ENCODE results near the gene FAM149B1.

Gene FAM149B1

GRCh38 chr10:73210395-73211105 lies 42.6 kb downstream of the FAM149B1 start:
- Histone ChIP-seq H3K9ac (ENCODE audit: low read depth, low read length) (no peak overlapping the region), H3K27me3 (ENCODE audit: control insufficient read depth, insufficient read depth, low read length) (no peaks in the 10 kb centered on the region), H3K9me3 (ENCODE audit: control insufficient read depth, insufficient read depth, low read length) (peaks cover 16% of the 10 kb centered on the region), H3K27ac (ENCODE audit: low read depth, low read length) (no peak overlapping the region), H3K36me3 (ENCODE audit: control insufficient read depth, insufficient read depth, low read length) (peaks cover 13% of the 10 kb centered on the region), H3K4me3 (ENCODE audit: low read depth, low read length) (no peak overlapping the region), H3K4me1 (ENCODE audit: control insufficient read depth, insufficient read depth, low read length) (no peaks in the 10 kb centered on the region)

- no peak overlapping the region for H3K4me3 ChIP-seq (ENCODE audit: low read depth, low read length)
- H3K27ac ChIP-seq (ENCODE audit: low read depth, low read length), result no peak overlapping the region
- H3K27me3 ChIP-seq (ENCODE audit: control insufficient read depth, insufficient read depth, low read length), result no peaks in the 10 kb centered on the region
- H3K4me1 ChIP-seq (ENCODE audit: control insufficient read depth, insufficient read depth, low read length), result no peaks in the 10 kb centered on the region
- no peak overlapping the region for H3K9ac ChIP-seq (ENCODE audit: low read depth, low read length)
- H3K9me3 ChIP-seq (ENCODE audit: control insufficient read depth, insufficient read depth, low read length), result peaks cover 9% of the 10 kb centered on the region
- H3K36me3 ChIP-seq (ENCODE audit: control insufficient read depth, insufficient read depth, low read length), result peaks cover 13% of the 10 kb centered on the region
These were observed 43.3 kb downstream of the FAM149B1 start for GRCh38 chr10:73211106-73211811.

- Histone ChIP-seq H3K9me3 (ENCODE audit: control insufficient read depth, insufficient read depth, low read length) (no peaks in the 10 kb centered on the region), H3K36me3 (ENCODE audit: control insufficient read depth, insufficient read depth, low read length) (0 out of 2 replicates have a peak, but pooled peaks cover 6% of the 10 kb centered on the region), H3K4me1 (ENCODE audit: control insufficient read depth, insufficient read depth, low read length) (no peaks in the 10 kb centered on the region), H3K27ac (ENCODE audit: low read depth, low read length) (no peak overlapping the region), H3K27me3 (ENCODE audit: control insufficient read depth, insufficient read depth, low read length) (no peaks in the 10 kb centered on the region), H3K9ac (ENCODE audit: low read depth, low read length) (no peak overlapping the region), H3K4me3 (ENCODE audit: low read depth, low read length) (no peak overlapping the region)
These were observed 47.8 kb downstream of the FAM149B1 start for GRCh38 chr10:73215749-73216148.

- H3K36me3 ChIP-seq (ENCODE audit: control insufficient read depth, insufficient read depth, low read length), result 0 out of 2 replicates have a peak, but pooled peaks cover 5% of the 10 kb centered on the region
- H3K9ac ChIP-seq (ENCODE audit: low read depth, low read length), result no peak overlapping the region
- H3K27me3 ChIP-seq (ENCODE audit: control insufficient read depth, insufficient read depth, low read length), result no peaks in the 10 kb centered on the region
- no peaks in the 10 kb centered on the region for H3K9me3 ChIP-seq (ENCODE audit: control insufficient read depth, insufficient read depth, low read length)
- no peaks in the 10 kb centered on the region for H3K4me1 ChIP-seq (ENCODE audit: control insufficient read depth, insufficient read depth, low read length)
- H3K4me3 ChIP-seq (ENCODE audit: low read depth, low read length), result no peak overlapping the region
- H3K27ac ChIP-seq (ENCODE audit: low read depth, low read length), result no peak overlapping the region
These were observed 49.7 kb downstream of the FAM149B1 start for GRCh38 chr10:73217628-73218027.

- H3K27ac ChIP-seq (ENCODE audit: low read depth, low read length), result no peak overlapping the region
- no peaks in the 10 kb centered on the region for H3K4me1 ChIP-seq (ENCODE audit: control insufficient read depth, insufficient read depth, low read length)
- 0 out of 2 replicates have a peak, but pooled peaks cover 5% of the 10 kb centered on the region for H3K36me3 ChIP-seq (ENCODE audit: control insufficient read depth, insufficient read depth, low read length)
- H3K4me3 ChIP-seq (ENCODE audit: low read depth, low read length), result no peak overlapping the region
- no peak overlapping the region for H3K9ac ChIP-seq (ENCODE audit: low read depth, low read length)
- H3K27me3 ChIP-seq (ENCODE audit: control insufficient read depth, insufficient read depth, low read length), result no peaks in the 10 kb centered on the region
- no peaks in the 10 kb centered on the region for H3K9me3 ChIP-seq (ENCODE audit: control insufficient read depth, insufficient read depth, low read length)
These were observed 50.7 kb downstream of the FAM149B1 start for GRCh38 chr10:73218431-73219191.

- Histone ChIP-seq H3K9me3 (ENCODE audit: control insufficient read depth, insufficient read depth, low read length) (no peaks in the 10 kb centered on the region), H3K36me3 (ENCODE audit: control insufficient read depth, insufficient read depth, low read length) (0 out of 2 replicates have a peak, but pooled peaks cover 5% of the 10 kb centered on the region), H3K4me1 (ENCODE audit: control insufficient read depth, insufficient read depth, low read length) (no peaks in the 10 kb centered on the region), H3K27ac (ENCODE audit: low read depth, low read length) (no peak overlapping the region), H3K4me3 (ENCODE audit: low read depth, low read length) (no peak overlapping the region), H3K9ac (ENCODE audit: low read depth, low read length) (no peak overlapping the region), H3K27me3 (ENCODE audit: control insufficient read depth, insufficient read depth, low read length) (no peaks in the 10 kb centered on the region)
These were observed 51.5 kb downstream of the FAM149B1 start for GRCh38 chr10:73219384-73219783.

GRCh38 chr10:73220989-73221388 lies 53.1 kb downstream of the FAM149B1 start:
- Histone ChIP-seq H3K4me1 (ENCODE audit: control insufficient read depth, insufficient read depth, low read length) (no peaks in the 10 kb centered on the region), H3K4me3 (ENCODE audit: low read depth, low read length) (no peak overlapping the region), H3K27ac (ENCODE audit: low read depth, low read length) (no peak overlapping the region), H3K9ac (ENCODE audit: low read depth, low read length) (no peak overlapping the region), H3K9me3 (ENCODE audit: control insufficient read depth, insufficient read depth, low read length) (no peaks in the 10 kb centered on the region), H3K36me3 (ENCODE audit: control insufficient read depth, insufficient read depth, low read length) (0 out of 2 replicates have a peak, but pooled peaks cover 5% of the 10 kb centered on the region), H3K27me3 (ENCODE audit: control insufficient read depth, insufficient read depth, low read length) (no peaks in the 10 kb centered on the region)

- H3K36me3 ChIP-seq (ENCODE audit: control insufficient read depth, insufficient read depth, low read length), result no peaks in the 10 kb centered on the region
- H3K4me1 ChIP-seq (ENCODE audit: control insufficient read depth, insufficient read depth, low read length), result no peaks in the 10 kb centered on the region
- H3K27ac ChIP-seq (ENCODE audit: low read depth, low read length), result no peak overlapping the region
- H3K9ac ChIP-seq (ENCODE audit: low read depth, low read length), result no peak overlapping the region
- H3K27me3 ChIP-seq (ENCODE audit: control insufficient read depth, insufficient read depth, low read length), result no peaks in the 10 kb centered on the region
- H3K9me3 ChIP-seq (ENCODE audit: control insufficient read depth, insufficient read depth, low read length), result no peaks in the 10 kb centered on the region
- no peak overlapping the region for H3K4me3 ChIP-seq (ENCODE audit: low read depth, low read length)
These were observed 57.6 kb downstream of the FAM149B1 start for GRCh38 chr10:73225518-73225917.

- Histone ChIP-seq H3K4me1 (ENCODE audit: control insufficient read depth, insufficient read depth, low read length) (no peaks in the 10 kb centered on the region), H3K9me3 (ENCODE audit: control insufficient read depth, insufficient read depth, low read length) (no peaks in the 10 kb centered on the region), H3K36me3 (ENCODE audit: control insufficient read depth, insufficient read depth, low read length) (no peaks in the 10 kb centered on the region), H3K9ac (ENCODE audit: low read depth, low read length) (no peak overlapping the region), H3K4me3 (ENCODE audit: low read depth, low read length) (no peak overlapping the region), H3K27me3 (ENCODE audit: control insufficient read depth, insufficient read depth, low read length) (no peaks in the 10 kb centered on the region), H3K27ac (ENCODE audit: low read depth, low read length) (no peak overlapping the region)
These were observed 58.7 kb downstream of the FAM149B1 start for GRCh38 chr10:73226663-73227062.

- H3K9ac ChIP-seq (ENCODE audit: low read depth, low read length), result no peak overlapping the region
- no peak overlapping the region for H3K27ac ChIP-seq (ENCODE audit: low read depth, low read length)
- no peaks in the 10 kb centered on the region for H3K27me3 ChIP-seq (ENCODE audit: control insufficient read depth, insufficient read depth, low read length)
- no peak overlapping the region for H3K4me3 ChIP-seq (ENCODE audit: low read depth, low read length)
- H3K36me3 ChIP-seq (ENCODE audit: control insufficient read depth, insufficient read depth, low read length), result peaks cover under 1% of the 10 kb centered on the region; the same call in 1 of the 2 replicates
- H3K4me1 ChIP-seq (ENCODE audit: control insufficient read depth, insufficient read depth, low read length), result no peaks in the 10 kb centered on the region
- H3K9me3 ChIP-seq (ENCODE audit: control insufficient read depth, insufficient read depth, low read length), result no peaks in the 10 kb centered on the region
These were observed 60.3 kb downstream of the FAM149B1 start for GRCh38 chr10:73228247-73228646.

GRCh38 chr10:73229567-73229966 lies 61.6 kb downstream of the FAM149B1 start:
- Histone ChIP-seq H3K9ac (ENCODE audit: low read depth, low read length) (no peak overlapping the region), H3K4me1 (ENCODE audit: control insufficient read depth, insufficient read depth, low read length) (no peaks in the 10 kb centered on the region), H3K27ac (ENCODE audit: low read depth, low read length) (no peak overlapping the region), H3K36me3 (ENCODE audit: control insufficient read depth, insufficient read depth, low read length) (peaks cover 10% of the 10 kb centered on the region), H3K4me3 (ENCODE audit: low read depth, low read length) (no peak overlapping the region), H3K9me3 (ENCODE audit: control insufficient read depth, insufficient read depth, low read length) (no peaks in the 10 kb centered on the region), H3K27me3 (ENCODE audit: control insufficient read depth, insufficient read depth, low read length) (no peaks in the 10 kb centered on the region)
